Activated CD4-positive, alpha-beta T cell treated with anti-CD3 and anti-CD28 coated beads, Interleukin-2, amount 50 U/mL, for 16 hours (primary cell): ENCODE results near the gene TEX28.
"Not testable (repeated sequence)": the region's sequence is repeated elsewhere in the genome, so short reads cannot be mapped to it uniquely, and the experiment has no call there.

Experiments
- DNase-seq: peaks from one replicate; pipeline ENCODE4 v3.0.0-alpha.2; 2020

TEX28 gene

DNA sequence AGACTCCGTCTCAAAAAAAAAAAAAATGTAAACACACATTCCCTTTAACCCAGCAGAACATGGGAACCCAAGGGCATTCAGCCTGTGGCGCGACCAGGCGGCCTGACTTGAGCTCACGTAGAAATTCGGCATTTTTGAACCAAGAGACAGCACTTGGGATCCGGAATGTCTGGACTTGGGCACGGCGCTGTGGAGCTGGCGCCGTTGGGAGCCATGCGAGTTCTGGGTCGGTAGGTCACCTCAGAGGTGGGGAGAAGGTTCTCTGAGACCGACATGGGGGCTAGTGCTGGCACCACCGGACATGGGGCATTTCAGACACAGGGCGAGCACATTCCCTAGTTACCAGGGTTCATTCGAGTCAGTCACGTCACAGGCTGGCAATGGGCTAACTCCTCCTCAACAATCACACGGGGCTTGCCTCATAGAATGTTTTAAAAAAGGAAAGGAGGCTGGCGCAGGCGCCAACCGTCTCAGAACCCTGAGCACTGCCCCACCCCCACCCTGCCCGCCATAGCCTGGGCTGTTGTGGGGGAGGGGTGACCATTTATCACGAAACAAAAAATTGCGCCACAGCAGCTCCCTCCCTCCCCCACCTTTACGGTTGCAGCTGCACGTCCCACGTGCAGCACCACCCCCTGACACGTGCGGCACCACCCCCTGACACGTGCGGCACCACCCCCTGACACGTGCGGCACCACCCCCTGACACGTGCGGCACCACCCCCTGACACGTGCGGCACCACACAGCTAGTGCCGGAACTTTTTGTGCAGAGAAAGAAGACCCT lies at the start of gene TEX28:
Gene TEX28 (minus strand): TSS at position 334 of the 784 bp plus-strand sequence. CDS start 3,007 bp downstream, outside the sequence.
- no peak for DNase-seq

DNA sequence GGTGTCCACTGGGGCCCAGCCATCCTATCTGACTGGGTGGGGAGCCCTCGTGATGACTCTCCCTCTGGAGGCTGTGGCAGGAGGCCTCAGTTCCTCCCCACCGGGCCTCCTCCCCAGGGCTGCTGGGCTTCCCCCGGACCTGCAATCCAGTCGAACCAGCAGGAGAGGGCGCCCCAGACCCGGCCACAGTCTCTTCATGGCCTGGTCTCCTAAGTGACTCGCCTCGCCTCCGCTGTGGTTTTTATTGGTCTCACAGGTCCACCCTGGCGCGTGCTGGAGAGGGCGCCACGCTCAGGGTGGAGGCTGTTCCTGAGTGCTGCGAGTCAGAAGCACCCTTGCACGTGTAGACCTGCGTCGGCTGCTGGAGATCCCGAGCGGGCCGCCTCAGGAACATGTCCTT lies 48.7 kb upstream of the TEX28 start:
- DNase-seq = not testable (repeated sequence)

DNA sequence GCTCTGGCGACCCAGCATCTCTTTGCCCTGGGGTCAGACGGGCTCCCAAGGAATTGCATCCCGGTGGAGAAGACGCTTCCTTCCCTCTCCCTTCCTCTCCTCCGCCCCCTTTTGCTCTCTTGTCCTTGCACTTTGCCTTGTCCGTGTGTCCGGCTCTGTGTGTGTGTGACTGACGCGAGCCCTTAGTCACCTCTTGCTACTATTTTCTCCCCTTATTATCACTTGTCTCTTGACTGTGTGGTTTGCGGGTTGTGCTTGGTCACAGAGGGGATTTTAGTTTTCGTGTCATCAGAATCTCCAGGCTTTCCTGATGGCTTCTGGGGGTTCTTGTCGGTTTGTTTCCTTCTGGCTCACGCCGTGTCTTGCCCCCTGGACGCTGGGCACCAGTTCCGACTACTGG lies 48.1 kb upstream of the TEX28 start:
- DNase-seq = not testable (repeated sequence)

- not testable (repeated sequence) for DNase-seq
Observed at GRCh38 chrX:154341399-154342298, 46.7 kb upstream of the TEX28 start.

GRCh38 chrX:154334496-154334895 lies 39.6 kb upstream of the TEX28 start:
- no peak for DNase-seq

DNA sequence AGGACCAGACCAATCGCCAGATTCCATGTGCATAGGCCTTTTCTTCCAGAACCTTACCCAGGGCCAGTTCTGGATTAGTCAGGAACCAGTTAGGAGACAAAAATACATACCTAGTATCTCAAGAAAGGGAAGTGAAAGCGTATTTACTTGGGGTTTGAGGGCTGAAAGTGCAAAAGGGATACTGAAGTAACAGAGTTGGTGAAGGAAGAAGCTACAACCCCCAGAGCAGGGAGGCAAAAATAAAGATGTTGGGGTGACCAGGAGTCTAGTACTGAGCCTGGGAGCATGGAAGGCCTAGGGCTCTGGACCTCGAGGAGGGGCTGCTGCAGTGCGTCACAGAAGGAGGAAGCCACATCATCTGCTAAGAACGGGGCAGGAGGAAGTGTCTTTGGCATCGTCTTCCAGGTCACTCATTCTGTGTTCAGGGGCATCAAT lies 38.9 kb upstream of the TEX28 start:
- no peak for DNase-seq

DNA sequence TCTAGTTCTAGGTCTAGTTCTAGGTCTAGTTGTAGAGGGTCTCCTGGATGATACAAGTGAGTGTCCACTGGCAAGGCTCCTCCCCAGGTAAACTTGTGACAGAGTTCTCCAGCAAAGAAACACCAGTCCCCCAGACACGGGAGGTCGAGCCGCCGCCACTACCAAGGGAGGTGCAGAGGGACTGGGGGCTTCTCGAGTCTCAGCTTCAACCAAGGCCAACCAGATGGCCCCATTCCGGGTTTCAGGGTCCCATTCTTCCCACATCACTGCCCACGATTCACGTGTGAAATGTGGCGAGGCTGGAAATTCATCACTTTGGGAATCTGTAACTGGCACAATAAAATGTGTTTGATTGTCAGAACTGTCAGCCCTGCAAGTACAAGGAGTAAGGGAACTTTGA lies 38.2 kb upstream of the TEX28 start:
- DNase-seq = no peak

- DNase-seq = no peak
Observed at GRCh38 chrX:154332561-154332960, 37.6 kb upstream of the TEX28 start.

DNA sequence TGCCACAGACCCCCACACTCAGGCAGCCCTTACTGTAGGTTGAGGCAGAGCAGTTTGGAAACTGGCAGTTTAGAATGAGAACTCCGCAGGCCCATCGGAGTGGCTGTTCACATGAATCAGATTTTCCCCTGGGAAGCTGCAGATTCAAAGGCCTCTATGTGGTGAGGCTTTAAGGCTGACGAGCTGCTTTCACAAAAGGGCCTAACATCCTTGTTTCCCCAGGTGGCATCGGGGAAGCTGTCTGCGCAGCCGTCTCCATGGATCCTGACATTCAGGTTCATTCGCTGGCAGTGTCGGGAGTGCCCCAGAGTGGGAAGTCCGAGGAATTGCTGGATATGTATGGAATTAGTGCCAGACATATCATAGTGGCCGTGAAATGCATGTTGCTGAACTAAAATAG lies 34.4 kb upstream of the TEX28 start:
- DNase-seq = no peak

DNA sequence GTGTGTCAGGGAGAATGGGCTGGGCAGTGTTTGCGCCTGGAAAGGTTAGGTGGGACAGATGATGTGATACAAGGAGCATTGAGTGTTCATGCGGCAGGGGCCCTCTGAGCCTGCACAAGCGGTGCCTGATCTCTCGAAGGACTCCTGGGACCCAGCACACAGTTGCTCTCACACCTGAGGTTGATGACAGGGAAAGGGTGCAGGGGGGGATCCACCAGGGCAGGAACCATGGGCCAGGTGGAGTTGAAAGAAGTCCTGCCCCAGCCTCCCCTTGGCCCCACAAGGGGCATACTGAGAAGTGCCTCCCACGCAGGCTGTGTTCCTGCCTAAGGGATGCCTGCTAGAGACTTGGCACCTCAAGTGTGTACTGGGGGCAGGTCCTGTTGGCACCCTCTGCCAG lies 33.7 kb upstream of the TEX28 start:
- DNase-seq = no peak

DNA sequence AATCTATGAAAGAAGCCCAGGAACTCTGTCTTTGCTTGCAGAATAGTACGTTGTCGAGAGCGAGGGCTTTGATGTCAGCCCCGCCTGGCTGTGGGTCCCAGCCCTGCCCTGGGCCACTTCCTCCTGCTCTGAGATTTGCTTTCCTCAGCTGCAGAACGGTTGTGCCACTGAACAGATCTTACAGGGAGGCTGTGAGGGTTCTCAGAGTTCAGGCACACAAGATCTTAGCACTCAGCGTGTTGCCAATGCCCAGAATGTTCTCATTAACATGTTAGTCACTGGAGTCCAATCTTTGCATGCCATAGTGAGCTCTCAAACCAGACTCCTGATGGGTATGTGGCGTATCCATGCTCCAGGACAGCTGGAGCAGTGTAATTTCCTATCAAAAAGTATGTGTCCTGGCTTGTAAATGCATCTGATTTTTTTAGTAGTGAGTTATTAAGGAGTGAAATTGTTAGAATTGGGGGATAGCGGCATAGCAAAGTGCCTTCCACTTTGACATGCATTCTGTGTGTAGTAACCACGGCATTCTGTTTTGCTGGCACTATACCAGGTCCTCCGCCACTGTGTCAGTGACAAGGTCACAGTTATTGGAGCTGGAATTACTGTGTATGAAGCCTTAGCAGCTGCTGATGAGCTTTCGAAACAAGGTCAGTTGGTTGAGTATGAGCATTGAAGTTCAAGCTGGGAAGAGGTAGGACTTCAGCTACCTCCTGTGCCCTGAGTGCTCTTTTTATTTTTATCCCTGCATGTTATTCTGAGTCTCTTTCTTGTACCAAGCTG lies 32.3 kb upstream of the TEX28 start:
- DNase-seq = no peak

- no peak for DNase-seq
Observed at GRCh38 chrX:154325541-154325940, 30.6 kb upstream of the TEX28 start.

GRCh38 chrX:154323537-154323936 lies 28.6 kb upstream of the TEX28 start:
- no peak for DNase-seq

- DNase-seq = no peak
Observed at GRCh38 chrX:154322890-154323289, 28.0 kb upstream of the TEX28 start.

- DNase-seq = no peak
Observed at GRCh38 chrX:154321594-154321993, 26.7 kb upstream of the TEX28 start.

DNA sequence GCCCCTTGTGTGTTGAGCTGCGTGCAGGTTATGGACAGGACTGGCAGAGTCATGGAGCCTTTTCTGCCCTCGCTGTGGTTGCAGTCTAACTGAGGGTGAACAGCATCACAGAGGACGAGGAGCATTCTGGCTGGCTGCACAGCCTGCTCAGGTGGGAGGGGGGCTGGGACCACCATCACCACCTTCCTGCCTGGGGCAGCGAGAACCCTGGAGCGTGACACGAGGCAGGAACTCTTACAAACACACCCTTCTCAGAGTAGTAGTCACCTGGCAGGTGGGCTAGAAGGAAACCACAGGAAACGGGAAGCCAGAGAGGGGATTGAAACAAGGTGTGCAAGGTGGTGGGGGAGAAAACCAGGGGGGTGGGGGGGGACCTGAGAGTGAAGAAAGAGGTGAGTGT lies 26.2 kb upstream of the TEX28 start:
- no peak for DNase-seq

DNA sequence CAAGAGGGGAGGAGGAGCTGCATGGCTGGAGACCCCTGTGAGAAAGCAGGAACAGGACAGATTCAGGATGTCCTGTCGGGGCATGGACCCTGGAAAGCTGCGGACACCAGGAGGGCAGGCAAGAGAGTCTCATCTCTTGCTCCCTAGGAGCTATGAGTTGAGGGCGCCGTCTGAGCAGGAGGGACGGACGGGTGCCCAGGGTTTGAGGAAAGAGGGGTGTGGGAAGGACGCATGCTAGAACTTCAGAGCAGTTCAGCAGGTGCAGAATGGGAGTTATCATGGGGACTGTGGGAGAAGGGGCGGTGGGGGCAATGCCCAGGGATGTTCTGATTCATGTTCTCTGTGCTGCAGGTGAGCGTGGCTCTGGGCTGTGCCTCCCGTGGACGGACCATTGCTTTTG lies 25.5 kb upstream of the TEX28 start:
- DNase-seq = no peak

DNA sequence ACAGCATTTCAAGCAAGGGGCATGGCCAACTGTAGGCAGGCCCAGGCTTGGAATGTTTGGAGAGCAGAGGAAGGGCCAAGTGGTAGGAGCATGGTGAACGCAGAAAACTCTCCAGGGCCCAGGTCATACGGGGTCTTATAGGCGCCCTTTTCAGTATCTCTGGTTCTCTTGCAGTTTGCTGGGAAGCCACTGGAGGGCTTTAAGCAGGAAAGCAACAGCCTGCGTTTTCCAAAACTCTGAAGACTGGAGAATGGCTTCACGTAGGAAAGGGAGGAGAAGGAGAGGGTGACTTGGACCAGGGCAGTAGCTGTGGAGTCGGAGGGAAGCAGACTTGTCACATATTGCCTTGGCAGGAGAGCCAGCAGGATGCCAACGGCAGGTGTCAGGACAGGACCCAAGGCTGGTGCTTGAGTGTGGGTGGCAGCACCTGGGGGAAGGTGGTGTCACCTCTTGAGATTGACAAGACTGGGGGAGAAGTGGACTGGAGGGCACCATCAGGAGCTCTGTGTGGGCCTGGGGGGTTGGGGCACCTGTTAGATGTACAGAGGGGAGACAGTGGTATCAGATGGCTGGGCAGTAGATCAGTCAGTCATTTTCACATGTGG lies 22.6 kb upstream of the TEX28 start:
- no peak for DNase-seq

DNA sequence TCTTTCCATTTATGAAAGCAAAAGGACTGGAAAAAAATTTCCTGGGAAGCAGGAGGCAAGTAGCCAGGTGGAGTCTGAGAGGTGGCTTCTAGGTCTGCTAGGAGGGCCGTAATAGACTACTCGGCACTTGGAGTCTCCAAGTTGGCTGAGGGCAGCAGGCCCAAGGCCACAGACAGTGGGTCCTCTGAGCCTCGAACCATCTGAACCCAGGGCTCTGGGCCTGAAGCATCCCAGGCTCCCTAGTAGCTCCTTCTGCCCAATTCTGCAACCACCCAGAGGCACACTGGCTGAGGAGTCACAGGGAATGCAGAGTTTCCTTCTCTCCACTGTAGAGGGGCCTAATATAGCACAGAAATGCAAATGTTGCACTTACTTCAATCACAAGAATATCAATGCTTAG lies 20.5 kb upstream of the TEX28 start:
- no peak for DNase-seq

DNA sequence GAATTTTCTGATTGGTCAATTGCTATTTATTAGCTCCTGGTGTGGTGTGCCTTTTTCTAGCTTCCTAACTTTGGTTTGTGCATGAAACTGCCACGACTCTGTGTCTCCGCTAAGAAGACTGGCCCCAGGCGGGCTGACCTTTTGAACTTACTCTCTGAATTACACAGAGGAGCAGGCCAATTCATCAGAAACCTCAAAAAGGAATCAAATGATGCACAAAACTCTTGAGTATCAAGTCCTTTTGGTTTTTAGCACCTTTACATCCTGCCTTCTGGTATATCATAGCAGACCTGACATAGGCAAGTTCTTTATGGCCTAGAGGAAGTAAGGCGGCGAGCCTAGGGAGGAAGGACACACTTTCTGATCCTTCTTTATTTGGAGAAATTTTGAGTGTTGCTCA lies 18.2 kb upstream of the TEX28 start:
- peak; percentile 60 for DNase-seq

DNA sequence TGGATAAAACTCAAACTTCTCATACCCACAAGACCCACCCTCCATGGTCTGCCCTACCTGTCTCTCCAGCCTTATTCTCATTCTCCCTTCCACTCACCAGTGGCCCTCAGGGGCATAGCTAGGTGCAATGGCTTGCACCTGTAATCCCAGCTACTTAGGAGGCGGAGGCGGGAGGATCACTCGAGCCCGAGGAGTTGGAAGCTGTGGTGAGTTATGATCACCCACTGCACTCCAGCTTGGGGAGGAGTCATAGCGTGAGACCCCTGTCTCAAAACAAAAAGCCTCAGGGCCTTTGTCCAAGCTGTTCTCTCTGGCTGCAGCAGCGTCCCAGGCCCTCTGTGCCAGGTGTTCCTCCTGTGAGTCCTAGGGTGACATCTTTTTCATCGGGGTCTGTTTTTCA lies 17.2 kb upstream of the TEX28 start:
- no peak for DNase-seq

GRCh38 chrX:154310616-154311536 lies 16.0 kb upstream of the TEX28 start:
- DNase-seq = no peak
